DOHH2 (cell line): ENCODE data around the gene PGD.

Experiments used
- EZH2phosphoT487 ChIP-seq: fragments of 200-600 bp; sonication (generic); IDR thresholded peaks from 2 replicates; pipeline ENCODE4 v1.6.1; 2017; ENCODE audit warnings: borderline replicate concordance, mild to moderate bottlenecking, antibody characterized with exemption, low read length, moderate library complexity, mixed read lengths
- TF ChIP-seq, protein P1 (sequence below): fragments of 200-600 bp; sonication (generic); IDR thresholded peaks from one replicate; pipeline ENCODE4 v1.5.1; 2014; ENCODE audit warnings: antibody characterized with exemption, mild to moderate bottlenecking, low read depth, low read length; ENCODE audit not compliant: poor library complexity, severe bottlenecking

DNA sequence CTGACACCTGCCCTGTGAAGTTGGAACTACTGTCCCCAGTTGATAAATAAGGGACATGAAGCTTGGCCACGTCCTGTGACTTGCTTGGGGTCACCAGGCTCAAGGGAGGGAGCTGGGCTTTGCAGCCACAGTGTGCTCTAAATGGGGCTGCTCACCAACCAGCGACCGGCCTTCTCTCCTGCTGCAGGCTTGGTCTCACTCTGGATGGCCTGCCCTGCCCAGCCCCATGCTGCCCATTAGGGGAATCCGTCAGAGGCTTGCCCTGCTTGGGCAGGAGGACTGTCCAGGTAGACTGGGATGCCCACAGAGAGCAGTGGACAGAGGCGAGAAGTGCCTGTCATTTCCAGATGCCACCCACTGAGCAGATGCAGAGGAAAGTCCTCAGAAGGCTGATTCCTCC is 30.1 kb downstream of the PGD start:
- TF ChIP-seq, protein P1, sequence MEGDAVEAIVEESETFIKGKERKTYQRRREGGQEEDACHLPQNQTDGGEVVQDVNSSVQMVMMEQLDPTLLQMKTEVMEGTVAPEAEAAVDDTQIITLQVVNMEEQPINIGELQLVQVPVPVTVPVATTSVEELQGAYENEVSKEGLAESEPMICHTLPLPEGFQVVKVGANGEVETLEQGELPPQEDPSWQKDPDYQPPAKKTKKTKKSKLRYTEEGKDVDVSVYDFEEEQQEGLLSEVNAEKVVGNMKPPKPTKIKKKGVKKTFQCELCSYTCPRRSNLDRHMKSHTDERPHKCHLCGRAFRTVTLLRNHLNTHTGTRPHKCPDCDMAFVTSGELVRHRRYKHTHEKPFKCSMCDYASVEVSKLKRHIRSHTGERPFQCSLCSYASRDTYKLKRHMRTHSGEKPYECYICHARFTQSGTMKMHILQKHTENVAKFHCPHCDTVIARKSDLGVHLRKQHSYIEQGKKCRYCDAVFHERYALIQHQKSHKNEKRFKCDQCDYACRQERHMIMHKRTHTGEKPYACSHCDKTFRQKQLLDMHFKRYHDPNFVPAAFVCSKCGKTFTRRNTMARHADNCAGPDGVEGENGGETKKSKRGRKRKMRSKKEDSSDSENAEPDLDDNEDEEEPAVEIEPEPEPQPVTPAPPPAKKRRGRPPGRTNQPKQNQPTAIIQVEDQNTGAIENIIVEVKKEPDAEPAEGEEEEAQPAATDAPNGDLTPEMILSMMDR, result no peak
- TF ChIP-seq EZH2phosphoT487, result no peak
